Loucy (cell line): ENCODE results near the gene ZNF280B.

Source experiments
- CTCF ChIP-seq: fragments of 200-600 bp; sonication (generic); conservative IDR thresholded peaks from 2 replicates; pipeline ENCODE4 v1.5.1; 2014; ENCODE audit warnings: mild to moderate bottlenecking, antibody characterized with exemption, low read length
- EZH2phosphoT487 ChIP-seq: fragments of 200-600 bp; IDR thresholded peaks from 2 replicates; pipeline ENCODE4 v1.6.1; 2018; ENCODE audit warnings: antibody characterized with exemption, mild to moderate bottlenecking, moderate library complexity, borderline replicate concordance

GRCh38 chr22:22479999-22480532 lies 28.5 kb downstream of the ZNF280B start:
- no peak for TF ChIP-seq CTCF
- no peak for TF ChIP-seq EZH2phosphoT487
